Stomach (tissue), 19 donors: Measurements from ENCODE around the gene KIAA1143. TPM values are rescaled to one million over a fixed set of nuclear protein-coding genes. Genes with fewer than 3 reads are reported as not detected.

ENCODE experiments used
- DNase-seq, 2 donors: peaks; one replicate each; pipeline versions ENCODE4 v3.0.0 to v3.0.0-alpha.2; 2013 to 2019
- H3K27ac ChIP-seq, 5 donors: fragments of 200-600 bp in 4 of 5; sonication (generic) in 4 of 5; one replicate each; pipeline ENCODE4 v1.5.1; 2013 to 2019; ENCODE audit warnings: mild to moderate bottlenecking in 1 of 5, moderate library complexity in 1 of 5
- H3K27me3 ChIP-seq, 3 donors: fragments of 200-600 bp; sonication (generic); one replicate each; pipeline ENCODE4 v1.5.1; 2017 to 2019; ENCODE audit warnings: mixed run types in 1 of 3
- H3K36me3 ChIP-seq, 4 donors: fragments of 200-600 bp; sonication (generic); 1 replicate in 3 of 4; 2 replicates in 1 of 4; pipeline ENCODE4 v1.5.1; 2016 to 2019
- H3K4me1 ChIP-seq, 4 donors: fragments of 200-600 bp; sonication (generic); one replicate each; pipeline ENCODE4 v1.5.1; 2016 to 2019
- H3K4me3 ChIP-seq, 4 donors: fragments of 200-600 bp; sonication (generic) in 3 of 4; one replicate each; pipeline ENCODE4 v1.5.1; 2016 to 2019; ENCODE audit warnings: mild to moderate bottlenecking in 1 of 4
- H3K9me3 ChIP-seq, 4 donors: fragments of 200-600 bp; sonication (generic); one replicate each; pipeline ENCODE4 v1.5.1; 2016 to 2019
- EP300 ChIP-seq: sonication (generic); formaldehyde crosslinking; IDR thresholded peaks from one replicate; pipeline ENCODE4 v1.6.1; 2017; ENCODE audit warnings: antibody characterized with exemption
- POLR2A ChIP-seq, 4 donors: fragments of 450-650 bp; IDR thresholded peaks; one replicate each; pipeline ENCODE4 v1.6.1; 2016; ENCODE audit warnings: antibody characterized with exemption in 4 of 4, control low read depth in 2 of 4, mild to moderate bottlenecking in 1 of 4, moderate library complexity in 1 of 4
- POLR2AphosphoS5 ChIP-seq, 3 donors: sonication (generic); formaldehyde crosslinking; IDR thresholded peaks; one replicate each; pipeline ENCODE4 v1.6.1; 2016; ENCODE audit warnings: antibody characterized with exemption in 3 of 3
- WGBS, 5 donors: extraction: QIAGEN DNeasy Blood & Tissue Kit in 3 of 5; methylation state at CpG; one replicate each; pipeline versions ENCODE4 v1.1.5 to v1.1.7; 2013 to 2018; 5-methylcytosine and 5-hydroxymethylcytosine counted together
- intact Hi-C: fragments of 100-400 bp; cut with DNase I; formaldehyde crosslinking; loops from one replicate; pipeline ENCODE4 v1.15.1; 2023; ENCODE audit warnings: low total_unique reads
- long read RNA-seq, 10 donors: transcript quantifications; one replicate each; lab custom pipeline, GENCODE V29; 2026
- polyA plus RNA-seq, 3 donors: library from polyadenylated mRNA; stranded (reverse); fragments of 200-250 nt; gene quantifications; one replicate each; pipeline ENCODE4 v1.2.3, GENCODE V29; 2013
- total RNA-seq, 5 donors: library from RNA; depleted of rRNA; stranded (reverse); fragments of >200 nt; gene quantifications; one replicate each; pipeline versions ENCODE4 v1.1.0 to v1.2.3, GENCODE V29; 2014 to 2016
- TF ChIP-seq, protein P1 (sequence below), 7 experiments: fragments of 450-650 bp in 4 of 7; fragments of 200-600 bp in 3 of 7; sonication (generic) in 3 of 7; IDR thresholded peaks; one replicate each; pipeline ENCODE4 v1.5.1; 2016 to 2019; ENCODE audit warnings: antibody characterized with exemption in 7 of 7, control low read depth in 2 of 7, mild to moderate bottlenecking in 1 of 7
- donor health status: healthy with polysubstance abuse.
- donor health status: Bipolar disorder and iron deficiency.
- donor health status: healthy.

The KIAA1143 gene
- total RNA-seq, result 10 to 100 TPM in 3 of 5 donors, 1 to 10 TPM in 2; 7.5 to 31.0 (median 15.6) TPM
- polyA plus RNA-seq, result 10 to 100 TPM in 2 of 3 donors, 1 to 10 TPM in 1; 7.9 to 13.0 (median 10.1) TPM
- long read RNA-seq, donor 1, full-length matches to known transcripts, result 6 of 6 reads
- long read RNA-seq, donor 1, partial matches to known transcripts, result 0 of 6 reads
- long read RNA-seq, donor 1, other reads (novel, unspliced or antisense), result 0 of 6 reads
- long read RNA-seq, donor 2, full-length matches to known transcripts, result 8 of 8 reads
- long read RNA-seq, donor 2, partial matches to known transcripts, result 0 of 8 reads
- long read RNA-seq, donor 2, other reads (novel, unspliced or antisense), result 0 of 8 reads
- long read RNA-seq, donor 3, full-length matches to known transcripts, result 7 of 7 reads
- long read RNA-seq, donor 3, partial matches to known transcripts, result 0 of 7 reads
- long read RNA-seq, donor 3, other reads (novel, unspliced or antisense), result 0 of 7 reads
- long read RNA-seq, donor 4, full-length matches to known transcripts, result 1 of 1 reads
- long read RNA-seq, donor 4, partial matches to known transcripts, result 0 of 1 reads
- long read RNA-seq, donor 4, other reads (novel, unspliced or antisense), result 0 of 1 reads
- long read RNA-seq, donor 5, full-length matches to known transcripts, result 13 of 13 reads
- long read RNA-seq, donor 5, partial matches to known transcripts, result 0 of 13 reads
- long read RNA-seq, donor 5, other reads (novel, unspliced or antisense), result 0 of 13 reads
- long read RNA-seq, donor 6, result 0 reads
- long read RNA-seq, donor 7, full-length matches to known transcripts, result 18 of 18 reads
- long read RNA-seq, donor 7, partial matches to known transcripts, result 0 of 18 reads
- long read RNA-seq, donor 7, other reads (novel, unspliced or antisense), result 0 of 18 reads
- long read RNA-seq, donor 8, full-length matches to known transcripts, result 13 of 13 reads
- long read RNA-seq, donor 8, partial matches to known transcripts, result 0 of 13 reads
- long read RNA-seq, donor 8, other reads (novel, unspliced or antisense), result 0 of 13 reads
- long read RNA-seq, donor 9, full-length matches to known transcripts, result 19 of 19 reads
- long read RNA-seq, donor 9, partial matches to known transcripts, result 0 of 19 reads
- long read RNA-seq, donor 9, other reads (novel, unspliced or antisense), result 0 of 19 reads
- long read RNA-seq, donor 10, full-length matches to known transcripts, result 2 of 2 reads
- long read RNA-seq, donor 10, partial matches to known transcripts, result 0 of 2 reads
- long read RNA-seq, donor 10, other reads (novel, unspliced or antisense), result 0 of 2 reads

DNA sequence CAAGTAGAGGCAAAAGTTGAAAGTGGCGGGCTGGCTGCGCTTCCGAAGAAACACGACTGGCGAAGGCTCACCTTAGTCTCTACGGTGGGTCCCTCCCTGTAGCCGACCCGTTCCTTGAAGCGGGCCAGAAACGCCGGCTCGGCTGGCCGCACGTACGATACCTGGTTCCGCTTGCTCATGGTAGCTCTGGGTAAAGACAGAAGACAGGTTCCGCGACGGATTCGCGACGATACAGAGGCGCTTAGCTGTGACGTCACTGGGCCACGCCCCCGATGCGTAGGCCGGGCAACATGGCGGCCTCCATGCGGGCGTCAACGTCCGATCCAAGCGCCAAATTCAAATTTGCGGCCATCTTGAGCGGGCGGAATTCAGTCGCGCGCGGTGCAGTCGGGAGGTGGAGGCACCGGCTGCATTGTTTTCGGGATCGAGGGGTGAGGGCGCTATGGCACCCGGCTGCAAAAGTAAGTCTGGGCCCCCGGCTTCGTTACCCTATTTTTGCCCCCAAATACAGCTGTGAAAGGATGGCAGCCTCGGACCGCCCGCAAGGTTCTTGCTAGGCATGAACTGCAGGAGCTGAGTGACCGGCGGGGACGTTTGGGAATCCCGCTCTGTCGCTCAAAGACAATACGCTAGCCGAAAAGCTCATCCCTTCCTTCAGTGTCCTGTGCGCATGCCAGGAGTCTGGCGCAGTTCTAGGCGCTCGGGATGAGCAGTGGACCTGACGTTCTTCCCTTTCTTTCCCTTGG lies at the start of gene KIAA1143, which contains the start of gene KIF15:
KIAA1143 (minus strand) TSS at position 196 of the 746 bp plus-strand sequence; CDS start at position 179, 17 bp downstream.
KIF15 (plus strand) TSS at position 371 of the 746 bp plus-strand sequence; CDS start at position 443, 72 bp downstream.
- peaks cover 0 to 19% (median 13%) of the 10 kb centered on the region in 4 donors for H3K36me3 ChIP-seq
- intact Hi-C loops, result no loop called here
- DNase-seq, result peak; percentile 97 to 99
- H3K4me1 ChIP-seq, result peaks cover 5 to 28% (median 23%) of the 10 kb centered on the region in 4 donors
- TF ChIP-seq, protein P1, sequence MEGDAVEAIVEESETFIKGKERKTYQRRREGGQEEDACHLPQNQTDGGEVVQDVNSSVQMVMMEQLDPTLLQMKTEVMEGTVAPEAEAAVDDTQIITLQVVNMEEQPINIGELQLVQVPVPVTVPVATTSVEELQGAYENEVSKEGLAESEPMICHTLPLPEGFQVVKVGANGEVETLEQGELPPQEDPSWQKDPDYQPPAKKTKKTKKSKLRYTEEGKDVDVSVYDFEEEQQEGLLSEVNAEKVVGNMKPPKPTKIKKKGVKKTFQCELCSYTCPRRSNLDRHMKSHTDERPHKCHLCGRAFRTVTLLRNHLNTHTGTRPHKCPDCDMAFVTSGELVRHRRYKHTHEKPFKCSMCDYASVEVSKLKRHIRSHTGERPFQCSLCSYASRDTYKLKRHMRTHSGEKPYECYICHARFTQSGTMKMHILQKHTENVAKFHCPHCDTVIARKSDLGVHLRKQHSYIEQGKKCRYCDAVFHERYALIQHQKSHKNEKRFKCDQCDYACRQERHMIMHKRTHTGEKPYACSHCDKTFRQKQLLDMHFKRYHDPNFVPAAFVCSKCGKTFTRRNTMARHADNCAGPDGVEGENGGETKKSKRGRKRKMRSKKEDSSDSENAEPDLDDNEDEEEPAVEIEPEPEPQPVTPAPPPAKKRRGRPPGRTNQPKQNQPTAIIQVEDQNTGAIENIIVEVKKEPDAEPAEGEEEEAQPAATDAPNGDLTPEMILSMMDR (IDR thresholded peaks at IDR 0.05), result no peak
- peak; percentile 88 to 97 (median 89) for TF ChIP-seq POLR2AphosphoS5 (IDR thresholded peaks at IDR 0.05)
- peak within 1 kb of the TSS; percentile 63 to 91 (median 87) for H3K4me3 ChIP-seq
- H3K27ac ChIP-seq, result peak within 1 kb of the TSS; percentile 67 to 87 (median 78)
- no peaks in the 10 kb centered on the region for H3K27me3 ChIP-seq
- H3K9me3 ChIP-seq, result peaks cover 0 to 24% (median 12%) of the 10 kb centered on the region in 4 donors
- 1 to 2% (median 1%) methylated on average over 53 to 64 of the region's 64 CpGs for WGBS, 5 donors

DNA sequence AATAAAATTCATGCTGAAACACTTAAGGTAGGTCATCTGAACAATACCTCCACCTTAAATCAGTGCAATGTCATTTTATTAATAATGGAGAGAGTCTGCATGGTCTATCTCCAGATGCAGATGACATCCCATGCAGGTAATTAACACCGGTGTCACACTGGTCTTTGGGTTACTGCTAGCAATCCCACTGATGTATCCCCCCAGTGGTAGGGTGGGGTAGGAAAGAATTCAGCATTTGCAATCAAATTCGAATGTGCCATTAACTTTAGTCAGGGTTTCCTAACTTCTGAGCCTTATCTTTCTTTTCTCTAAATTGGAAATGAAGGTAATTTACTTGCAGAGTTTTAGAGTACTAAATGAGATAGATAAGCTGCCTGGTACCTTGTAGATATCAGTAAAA lies 44.5 kb upstream of the KIAA1143 start:
- Histone ChIP-seq H3K36me3 (no peaks in the 10 kb centered on the region), H3K9me3 (no peaks in the 10 kb centered on the region), H3K4me3 (no peak overlapping the region), H3K4me1 (no peaks in the 10 kb centered on the region), H3K27me3 (no peaks in the 10 kb centered on the region), H3K27ac (no peak overlapping the region)
- no peak for DNase-seq
- TF ChIP-seq EP300, result no peak
- TF ChIP-seq, protein P1 (IDR thresholded peaks at IDR 0.05), result no peak
- no peak for TF ChIP-seq POLR2AphosphoS5 (IDR thresholded peaks at IDR 0.05)
- no peak for TF ChIP-seq POLR2A (IDR thresholded peaks at IDR 0.05)
- intact Hi-C loops, result no loop called here
- WGBS, 5 donors, result 93 to 99% (median 97%) methylated on average over 2 of the region's 2 CpGs

DNA sequence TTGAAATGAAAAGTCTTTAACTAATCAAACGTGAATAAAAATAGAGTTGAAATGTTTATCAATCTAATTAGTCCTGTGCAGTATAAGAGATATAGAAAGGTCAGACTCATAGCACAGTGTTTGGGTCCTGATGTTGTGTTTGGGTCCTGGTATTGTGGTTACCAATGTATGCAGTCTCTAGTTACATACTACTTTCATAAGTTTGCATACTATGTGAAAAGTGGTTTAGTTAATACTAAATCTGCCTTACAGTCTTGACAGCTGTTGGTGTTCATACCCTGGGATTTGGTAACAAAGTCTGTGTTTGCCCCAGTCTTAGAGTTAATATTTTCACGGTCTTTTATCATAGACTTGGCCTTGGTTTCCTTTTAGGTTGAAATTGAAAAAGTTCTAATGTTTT lies 41.9 kb upstream of the KIAA1143 start:
- no peaks in the 10 kb centered on the region for H3K4me1 ChIP-seq
- no peak overlapping the region for H3K4me3 ChIP-seq
- DNase-seq, result no peak
- H3K27ac ChIP-seq, result no peak overlapping the region
- H3K27me3 ChIP-seq, result no peaks in the 10 kb centered on the region
- peaks cover 0 to 7% (median 0%) of the 10 kb centered on the region in 4 donors for H3K36me3 ChIP-seq
- WGBS, 5 donors, result 53 to 77% (median 75%) methylated on average over 2 of the region's 2 CpGs
- TF ChIP-seq EP300, result no peak
- no peaks in the 10 kb centered on the region for H3K9me3 ChIP-seq
- intact Hi-C loops, result no loop called here

DNA sequence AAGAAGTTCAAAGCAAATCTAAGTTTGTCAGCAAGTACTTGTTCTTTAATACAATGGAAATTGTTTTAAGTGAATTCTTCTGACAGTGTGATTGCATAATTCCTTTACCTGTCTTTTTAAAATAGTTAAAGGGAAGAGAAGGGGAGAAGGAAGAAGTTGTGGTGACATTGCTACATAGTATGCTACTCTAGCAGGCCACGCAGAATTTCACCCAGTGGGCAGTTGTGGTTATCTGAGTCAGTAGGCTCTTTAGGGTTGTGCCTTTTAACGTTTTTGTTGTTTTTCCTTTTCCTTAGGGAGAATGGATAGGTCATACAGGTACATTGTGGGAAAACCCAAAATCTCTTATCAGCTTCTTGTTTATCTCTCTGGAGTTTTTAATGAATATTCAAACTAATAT lies 40.6 kb upstream of the KIAA1143 start:
- WGBS, 5 donors, result 73 to 82% (median 77%) methylated on average over 2 of the region's 2 CpGs
- DNase-seq, result no peak
- Histone ChIP-seq H3K4me3 (no peak overlapping the region), H3K9me3 (no peaks in the 10 kb centered on the region), H3K27ac (no peak overlapping the region), H3K36me3 (peaks cover 0 to 7% (median 0%) of the 10 kb centered on the region in 4 donors), H3K27me3 (no peaks in the 10 kb centered on the region), H3K4me1 (no peaks in the 10 kb centered on the region)
- TF ChIP-seq POLR2A (IDR thresholded peaks at IDR 0.05), result no peak
- TF ChIP-seq POLR2AphosphoS5 (IDR thresholded peaks at IDR 0.05), result no peak
- intact Hi-C loops, result no loop called here
